ENCODE measurements around the gene ERAP2.

ERAP2 gene

DNA sequence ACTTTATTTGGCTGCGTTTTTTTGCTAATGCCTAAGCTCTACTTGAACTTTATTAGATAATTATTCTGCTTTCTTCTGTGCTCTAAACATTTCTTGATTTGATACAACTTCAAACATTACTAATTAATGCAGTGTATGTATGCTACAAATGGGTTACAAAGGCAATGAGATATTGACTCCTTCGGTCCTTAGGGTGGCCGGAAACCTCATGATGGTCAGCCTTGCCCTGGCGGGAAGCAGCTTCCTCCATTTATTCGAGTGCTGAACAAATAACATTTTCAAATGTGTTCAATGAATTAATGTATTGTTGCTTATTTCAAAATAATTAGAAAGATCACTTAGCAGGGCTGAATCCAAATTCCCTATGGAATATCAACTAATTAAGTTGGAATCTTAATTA is 55.7 kb downstream of the ERAP2 start:
- DNase-seq (ENCODE audit: low read depth), result no peak

GRCh38 chr5:96933764-96934707 is 57.7 kb downstream of the ERAP2 start:
- DNase-seq (ENCODE audit: low read depth), result no peak

GRCh38 chr5:96934708-96935558 is 58.6 kb downstream of the ERAP2 start:
- peak; percentile 84 for DNase-seq (ENCODE audit: low read depth)

- peak; percentile 88 for DNase-seq (ENCODE audit: low read depth)
Observed at GRCh38 chr5:96935559-96936430, 59.5 kb downstream of the ERAP2 start, which contains the start of gene LNPEP. Gene LNPEP, plus strand, starts transcription at chr5:96936080. Its CDS starts 76 bp downstream, at chr5:96936156.

DNA sequence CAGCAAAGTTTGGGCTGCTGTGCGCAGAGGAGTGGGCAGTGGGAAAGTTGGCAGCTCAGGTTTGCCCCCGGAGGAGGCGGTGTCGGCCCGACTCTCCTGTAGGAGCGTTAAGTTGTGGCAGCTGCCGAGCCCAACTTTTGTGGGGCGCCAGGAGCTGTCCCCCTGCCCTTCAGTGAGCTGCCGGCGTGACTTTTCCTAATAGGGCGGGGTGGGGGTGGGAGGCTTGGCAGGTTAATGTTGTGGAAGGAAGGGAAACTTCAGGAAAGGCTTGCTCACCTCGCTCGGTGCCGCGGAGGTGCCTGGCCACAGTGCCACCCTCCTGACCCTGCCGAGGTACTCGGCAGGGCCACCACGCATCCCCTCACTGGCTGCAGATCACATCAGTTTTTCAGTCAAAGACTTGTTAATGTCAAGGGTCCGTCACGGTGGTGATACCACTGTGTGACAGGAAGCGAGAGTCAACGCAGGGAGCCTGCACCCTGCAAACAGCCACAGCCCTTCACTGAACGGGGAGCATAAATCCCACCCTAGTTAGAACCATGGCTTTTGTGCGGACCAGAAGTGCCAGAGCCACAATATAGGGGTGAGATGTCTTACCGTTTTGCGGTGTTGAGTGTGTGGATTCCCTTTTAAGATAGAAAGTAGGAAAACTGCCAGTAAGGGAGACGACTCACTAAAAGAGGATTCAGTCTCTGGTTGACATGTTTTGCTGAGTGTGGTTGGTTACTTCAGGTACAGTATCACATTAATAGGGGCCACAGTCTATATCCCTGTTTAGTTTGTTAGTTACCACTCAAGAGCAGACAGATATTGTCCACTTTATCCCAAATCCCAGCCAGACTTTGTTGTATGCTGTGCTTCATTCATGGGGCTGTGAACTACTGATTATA is 60.4 kb downstream of the ERAP2 start:
- DNase-seq (ENCODE audit: low read depth), result no peak

DNA sequence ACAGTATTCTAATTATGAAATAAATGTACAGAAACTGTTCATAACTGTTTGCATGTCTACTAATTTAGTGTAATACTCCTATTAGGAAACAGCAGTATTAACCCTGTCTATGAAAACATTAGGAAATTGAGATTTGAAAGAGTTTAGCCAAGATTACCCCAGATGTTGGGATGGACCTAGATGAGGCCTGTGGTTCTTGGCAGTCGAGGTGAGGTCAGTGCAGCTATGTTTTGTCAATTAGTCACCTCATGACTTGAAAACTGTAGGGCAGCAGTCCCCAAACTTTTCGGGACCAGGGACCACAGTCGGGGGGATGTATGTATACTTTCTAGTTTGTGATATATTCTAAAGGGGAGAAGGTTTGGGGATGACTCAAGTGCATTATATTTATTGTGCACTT is 64.3 kb downstream of the ERAP2 start:
- DNase-seq (ENCODE audit: low read depth), result no peak

DNA sequence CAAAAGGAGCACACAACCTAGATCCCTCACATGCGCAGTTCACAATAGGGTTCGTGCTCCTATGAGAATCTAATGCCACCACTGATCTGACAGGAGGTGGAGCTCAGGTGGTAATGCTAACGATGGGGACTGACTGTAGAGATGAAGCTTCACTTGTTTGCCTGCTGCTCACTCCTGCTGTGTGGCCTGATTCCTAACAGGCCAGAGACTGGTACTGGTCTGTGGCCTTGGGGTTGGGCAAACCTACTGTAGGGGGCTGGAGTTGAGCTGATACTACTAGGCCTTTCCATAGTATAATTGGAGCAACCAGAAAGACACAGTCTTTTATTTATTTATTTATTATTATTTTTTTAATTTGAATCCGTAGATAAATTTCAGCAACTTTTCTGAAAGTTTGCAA is 64.8 kb downstream of the ERAP2 start:
- DNase-seq (ENCODE audit: low read depth), result no peak

- DNase-seq (ENCODE audit: low read depth), result no peak
Observed at GRCh38 chr5:96942078-96942477, 65.8 kb downstream of the ERAP2 start.

GRCh38 chr5:96942911-96943310 is 66.6 kb downstream of the ERAP2 start:
- no peak for DNase-seq (ENCODE audit: low read depth)

- DNase-seq (ENCODE audit: low read depth), result no peak
Observed at GRCh38 chr5:96943799-96944198, 67.5 kb downstream of the ERAP2 start.

DNA sequence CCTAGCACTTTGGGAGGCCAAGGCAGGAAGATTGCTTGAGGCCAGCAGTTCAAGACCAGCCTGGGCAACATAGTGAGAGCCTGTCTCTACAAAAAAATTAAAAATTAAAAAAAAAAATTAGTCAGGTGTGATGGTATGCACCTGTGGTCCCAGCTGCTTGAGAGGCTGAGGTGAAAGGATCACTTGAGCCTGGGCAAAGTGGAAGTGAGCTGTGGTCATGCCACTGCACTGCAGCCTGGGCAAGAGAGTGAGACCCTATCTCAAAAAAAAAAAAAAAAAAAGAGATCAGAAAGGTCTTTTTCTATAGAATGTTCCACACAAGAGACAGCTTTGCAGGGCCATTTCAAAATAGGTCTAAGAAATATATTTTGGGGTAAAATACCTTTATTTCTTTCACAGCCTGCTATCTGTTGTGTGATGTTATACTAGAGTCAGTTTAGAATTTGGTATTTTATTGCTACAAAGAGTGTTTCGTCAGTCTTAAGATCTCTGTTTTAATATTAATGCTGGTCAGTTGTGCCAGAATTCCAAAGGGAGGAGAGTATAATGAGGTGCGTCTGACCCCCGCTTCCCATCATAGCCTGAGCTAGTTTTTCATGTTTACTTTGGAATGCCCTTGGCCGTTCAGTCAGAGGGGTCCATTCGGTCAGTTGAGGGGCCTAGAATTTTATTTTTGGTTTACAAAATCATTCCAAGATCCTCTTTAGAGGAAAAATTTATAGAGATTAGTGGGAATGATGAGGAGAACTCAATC is 69.0 kb downstream of the ERAP2 start:
- no peak for DNase-seq (ENCODE audit: low read depth)

- no peak for DNase-seq (ENCODE audit: low read depth)
Observed at GRCh38 chr5:96946381-96946780, 70.1 kb downstream of the ERAP2 start.

GRCh38 chr5:96952118-96952750 is 75.9 kb downstream of the ERAP2 start:
- no peak for DNase-seq (ENCODE audit: low read depth)

GRCh38 chr5:96952974-96953730 is 76.9 kb downstream of the ERAP2 start:
- no peak for DNase-seq (ENCODE audit: low read depth)

- no peak for DNase-seq (ENCODE audit: low read depth)
Observed at GRCh38 chr5:96957254-96958049, 81.2 kb downstream of the ERAP2 start.

- no peak for DNase-seq (ENCODE audit: low read depth)
Observed at GRCh38 chr5:96958977-96959376, 82.7 kb downstream of the ERAP2 start.

DNA sequence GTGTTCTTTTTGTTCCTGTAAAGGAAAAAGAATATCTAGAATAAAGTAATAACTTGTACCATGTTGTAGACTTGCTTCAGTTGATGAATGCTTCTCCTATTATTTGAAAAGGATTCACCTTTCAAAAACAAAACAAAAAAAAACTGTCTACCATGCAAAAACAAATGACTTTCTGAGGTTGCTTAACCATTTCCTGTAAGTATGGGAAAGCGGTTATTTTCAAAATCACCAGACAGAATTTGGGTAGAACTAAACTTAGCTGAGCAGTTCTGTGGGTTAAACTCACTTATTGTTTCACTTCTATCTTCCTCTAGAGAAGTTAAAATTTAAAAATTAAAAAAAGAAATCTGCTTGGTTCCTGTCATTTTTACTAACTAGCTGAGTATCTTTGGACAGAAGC is 84.8 kb downstream of the ERAP2 start:
- no peak for DNase-seq (ENCODE audit: low read depth)

DNA sequence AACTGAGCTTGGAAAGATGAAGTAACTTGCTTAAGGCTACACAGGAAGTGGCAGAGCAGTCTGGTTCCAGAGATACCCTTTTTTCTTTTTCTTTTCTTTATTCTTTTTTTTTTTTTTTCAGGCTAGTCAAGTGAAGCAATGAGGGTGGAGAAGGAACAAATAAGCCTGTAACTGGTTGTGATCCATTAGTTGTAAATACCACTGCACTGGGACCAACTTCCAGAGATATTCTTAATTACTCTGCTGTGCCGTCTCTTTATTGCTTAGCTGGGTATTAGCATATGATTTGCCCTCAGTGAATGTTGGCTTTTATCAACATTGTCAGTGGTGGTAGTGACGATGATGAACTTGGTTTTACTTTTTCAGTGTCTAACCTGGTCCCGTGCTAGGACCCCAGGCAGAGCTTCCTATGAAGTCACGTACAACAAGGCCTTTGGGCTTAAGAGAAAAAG is 86.3 kb downstream of the ERAP2 start:
- no peak for DNase-seq (ENCODE audit: low read depth)

All from stimulated activated CD8-positive, alpha-beta memory T cell treated with anti-CD3 and anti-CD28 coated beads, Interleukin-12 subunit alpha, Interleukin-12 subunit beta, amount 100 ng/mL, for 1 hour (primary cell).